Stimulated activated memory B cell treated with anti-CD40 and anti-IgM and Interleukin-4, amounts not matched to agents 10 μg/mL and 1 μg/mL and 100 μg/mL, for 72 hours (primary cell): ENCODE measurements around the gene FBL.
"Not testable (repeated sequence)": the region's sequence is repeated elsewhere in the genome, so short reads cannot be mapped to it uniquely, and the experiment has no call there.

Source experiments
- ATAC-seq: fragments of 150-1000 bp; cut with Tn5 transposase; 2 replicates; pipeline ENCODE4 v1.10.0; 2021
- H3K27ac Mint-ChIP-seq: one replicate; pipeline ENCODE4 v1.8.0; 2022; ENCODE audit warnings: mild to moderate bottlenecking, mixed read lengths
- H3K27me3 Mint-ChIP-seq: one replicate; pipeline ENCODE4 v1.8.0; 2022; ENCODE audit warnings: mixed read lengths
- H3K36me3 Mint-ChIP-seq: one replicate; pipeline ENCODE4 v1.8.0; 2022; ENCODE audit warnings: mixed read lengths
- H3K4me1 Mint-ChIP-seq: one replicate; pipeline ENCODE4 v1.8.0; 2022; ENCODE audit warnings: mixed read lengths
- H3K4me3 Mint-ChIP-seq: one replicate; pipeline ENCODE4 v1.8.0; 2022; ENCODE audit warnings: mild to moderate bottlenecking, moderate library complexity, mixed read lengths
- H3K9me3 Mint-ChIP-seq: one replicate; pipeline ENCODE4 v1.8.0; 2022; ENCODE audit warnings: mixed read lengths

Gene FBL

DNA sequence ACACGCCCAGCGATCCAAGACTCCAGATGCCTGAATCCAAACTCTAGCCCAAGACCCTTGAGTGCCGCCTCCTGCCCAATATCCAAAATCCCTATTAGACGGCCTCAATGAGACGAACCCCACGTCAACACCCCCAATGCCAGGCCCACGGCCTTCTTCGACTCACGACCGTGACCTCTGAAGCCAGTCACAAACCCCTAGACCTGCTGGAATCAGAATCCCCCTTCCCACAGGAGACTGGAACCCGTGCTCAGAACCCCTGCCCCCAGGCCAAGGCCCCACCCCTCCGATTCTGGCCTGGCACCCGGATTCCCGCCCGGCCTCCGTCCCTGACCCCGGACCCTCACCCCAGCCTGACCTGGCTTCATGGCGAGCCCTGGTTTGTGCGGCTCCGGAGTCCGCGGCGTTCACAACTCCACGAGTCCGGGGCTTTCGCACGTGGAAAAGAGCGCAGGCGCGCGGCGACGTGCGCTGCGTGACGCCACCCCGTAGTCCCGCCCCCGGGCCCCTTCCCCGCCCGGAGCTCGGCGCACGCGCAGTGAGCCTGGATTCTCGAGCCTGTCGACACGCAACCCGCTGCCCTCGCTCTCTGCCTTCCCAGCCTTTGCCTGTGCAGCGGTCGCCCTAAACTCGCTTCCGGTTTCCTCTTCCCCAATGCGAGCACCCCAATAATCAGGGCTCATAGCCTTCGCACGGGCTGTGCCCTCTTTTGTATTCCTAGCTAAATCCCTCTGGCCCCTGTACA, at the start of gene FBL:
TSS of gene FBL (minus strand) at position 447 of the 745 bp plus-strand sequence. CDS start at position 368, 79 bp downstream.
- peak; percentile 93 for ATAC-seq
- H3K9me3 Mint-ChIP-seq: no peaks in the 10 kb centered on the region
- H3K4me1 Mint-ChIP-seq: peaks cover 53% of the 10 kb centered on the region
- H3K4me3 Mint-ChIP-seq: peak within 1 kb of the TSS; percentile 88
- peaks cover 9% of the 10 kb centered on the region for H3K36me3 Mint-ChIP-seq
- H3K27ac Mint-ChIP-seq: peak within 1 kb of the TSS; percentile 94
- no peaks in the 10 kb centered on the region for H3K27me3 Mint-ChIP-seq

- not testable (repeated sequence) for H3K27me3 Mint-ChIP-seq, H3K27ac Mint-ChIP-seq, H3K4me3 Mint-ChIP-seq, ATAC-seq, H3K4me1 Mint-ChIP-seq, H3K36me3 Mint-ChIP-seq, H3K9me3 Mint-ChIP-seq
Observed at GRCh38 chr19:39895096-39895495, 48.9 kb upstream of the FBL start.

- not testable (repeated sequence) for H3K27ac Mint-ChIP-seq, H3K36me3 Mint-ChIP-seq
Observed at GRCh38 chr19:39894236-39894606, 48.0 kb upstream of the FBL start.

GRCh38 chr19:39893366-39894235, 47.4 kb upstream of the FBL start:
- H3K27me3 Mint-ChIP-seq, H3K27ac Mint-ChIP-seq, H3K36me3 Mint-ChIP-seq, H3K4me1 Mint-ChIP-seq, H3K9me3 Mint-ChIP-seq, H3K4me3 Mint-ChIP-seq: not testable (repeated sequence)
- peak; percentile 14 for ATAC-seq

More at GRCh38 chr19:39894236-39894606, 48.0 kb upstream of the FBL start:
- H3K27me3 Mint-ChIP-seq, H3K4me3 Mint-ChIP-seq, H3K4me1 Mint-ChIP-seq, H3K9me3 Mint-ChIP-seq, ATAC-seq: not testable (repeated sequence)

GRCh38 chr19:39892506-39892902, 46.3 kb upstream of the FBL start:
- not testable (repeated sequence) for ATAC-seq, H3K36me3 Mint-ChIP-seq, H3K27ac Mint-ChIP-seq, H3K9me3 Mint-ChIP-seq, H3K4me3 Mint-ChIP-seq, H3K4me1 Mint-ChIP-seq, H3K27me3 Mint-ChIP-seq

DNA sequence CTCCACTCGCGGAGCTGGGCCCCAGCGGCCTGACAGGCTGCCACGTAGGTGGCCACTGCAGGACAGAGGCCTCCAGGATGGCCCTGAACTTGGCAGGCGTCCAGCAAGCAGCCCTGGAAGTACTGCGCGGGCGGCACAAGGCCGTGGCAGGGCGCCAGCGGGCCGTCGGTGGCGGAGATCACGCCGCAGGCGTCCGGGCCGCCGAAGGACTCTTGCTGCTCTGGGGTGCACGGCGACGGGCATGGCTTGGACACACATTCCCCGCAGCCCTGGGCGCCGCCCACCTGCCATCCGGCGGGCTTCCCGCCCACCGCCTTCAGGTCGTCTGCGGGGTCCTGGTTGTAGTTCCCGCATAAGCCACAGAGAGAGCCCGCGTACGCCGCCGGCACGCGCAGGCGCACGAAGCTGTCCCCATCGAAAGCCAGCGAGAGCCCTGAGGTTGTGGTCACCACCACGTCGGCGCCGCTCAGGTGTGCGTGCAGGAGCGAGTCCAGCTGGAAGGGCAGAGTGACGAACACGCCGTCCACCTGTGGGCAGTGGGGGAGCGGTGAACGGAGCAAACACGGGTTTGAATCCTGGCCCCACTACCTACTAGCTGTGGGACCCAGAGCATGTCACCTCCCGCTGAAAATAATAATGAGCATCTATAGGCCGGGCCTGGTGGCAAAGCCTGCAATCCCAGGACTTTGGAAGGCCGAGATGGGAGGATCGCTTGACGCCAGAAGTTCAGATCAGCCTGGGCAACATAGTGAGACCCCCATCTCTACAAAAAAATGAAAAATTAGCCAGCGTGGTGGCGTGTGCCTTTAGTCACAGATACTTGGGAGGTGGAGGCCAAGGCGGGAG, 45.7 kb upstream of the FBL start:
- not testable (repeated sequence) for H3K27ac Mint-ChIP-seq, H3K4me1 Mint-ChIP-seq, H3K4me3 Mint-ChIP-seq, H3K9me3 Mint-ChIP-seq, H3K36me3 Mint-ChIP-seq, H3K27me3 Mint-ChIP-seq
- ATAC-seq: peak; percentile 25

GRCh38 chr19:39890755-39891551, 44.8 kb upstream of the FBL start:
- ATAC-seq: no peak
- Mint-ChIP-seq H3K27ac (no peak overlapping the region), H3K27me3 (peaks cover 8% of the 10 kb centered on the region), H3K4me3 (no peak overlapping the region), H3K9me3 (no peaks in the 10 kb centered on the region), H3K4me1 (no peaks in the 10 kb centered on the region), H3K36me3 (no peaks in the 10 kb centered on the region)

- not testable (repeated sequence) for H3K4me1 Mint-ChIP-seq, H3K27ac Mint-ChIP-seq, H3K4me3 Mint-ChIP-seq, H3K36me3 Mint-ChIP-seq, H3K27me3 Mint-ChIP-seq, H3K9me3 Mint-ChIP-seq
- ATAC-seq: peak; percentile 4
Observed at GRCh38 chr19:39889872-39890754, 43.9 kb upstream of the FBL start.

DNA sequence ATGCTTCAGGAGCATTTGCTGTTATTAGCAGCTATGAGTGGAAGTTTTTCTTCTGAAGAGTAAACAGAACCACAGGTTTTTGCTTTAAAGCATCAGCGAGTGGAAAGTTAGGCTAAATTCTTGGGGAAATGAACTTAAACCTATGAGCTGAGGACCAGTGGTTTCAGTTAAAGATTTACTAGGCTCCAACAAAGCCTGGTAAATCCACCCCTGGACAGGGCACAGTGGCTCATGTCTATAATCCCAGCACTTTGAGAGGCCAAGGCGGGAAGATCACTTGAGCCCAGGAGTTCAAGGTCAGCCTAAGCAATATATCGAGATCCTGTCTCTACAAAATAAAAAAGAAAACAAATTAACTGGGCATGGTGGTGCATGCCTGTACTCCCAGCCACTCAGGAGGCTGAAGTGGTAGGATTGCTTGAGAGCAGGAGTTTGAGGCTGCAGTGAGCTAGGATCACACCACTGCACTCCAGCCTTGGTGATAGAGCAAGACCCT, 41.3 kb upstream of the FBL start:
- not testable (repeated sequence) for H3K36me3 Mint-ChIP-seq, H3K27ac Mint-ChIP-seq, H3K27me3 Mint-ChIP-seq

GRCh38 chr19:39885821-39886554, 39.8 kb upstream of the FBL start:
- H3K9me3 Mint-ChIP-seq, H3K4me1 Mint-ChIP-seq, H3K36me3 Mint-ChIP-seq, ATAC-seq, H3K27ac Mint-ChIP-seq, H3K4me3 Mint-ChIP-seq, H3K27me3 Mint-ChIP-seq: not testable (repeated sequence)

More for the DNA sequence above, 41.3 kb upstream of the FBL start:
- H3K4me3 Mint-ChIP-seq, ATAC-seq, H3K9me3 Mint-ChIP-seq, H3K4me1 Mint-ChIP-seq: not testable (repeated sequence)

DNA sequence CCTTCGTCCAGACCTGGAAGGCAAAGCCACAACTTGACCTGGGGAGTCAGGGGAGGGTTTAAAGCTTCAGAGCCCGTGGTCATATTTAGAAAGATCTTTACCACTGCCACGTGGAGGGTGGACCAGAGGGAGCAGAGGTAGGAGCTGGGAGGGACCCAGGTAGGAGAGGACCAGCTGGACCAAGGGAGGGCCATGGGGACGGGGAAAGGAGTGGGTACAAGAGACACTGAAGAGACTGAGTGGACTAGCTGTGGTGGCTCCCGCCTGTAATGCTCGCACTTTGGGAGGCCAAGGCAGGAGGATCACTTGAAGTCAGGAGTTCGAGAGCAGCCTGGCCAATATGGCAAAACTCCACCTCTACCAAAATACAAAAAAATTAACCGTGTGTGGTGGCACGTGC, 38.5 kb upstream of the FBL start:
- H3K9me3 Mint-ChIP-seq, H3K27me3 Mint-ChIP-seq, H3K4me3 Mint-ChIP-seq, H3K36me3 Mint-ChIP-seq, H3K27ac Mint-ChIP-seq, H3K4me1 Mint-ChIP-seq, ATAC-seq: not testable (repeated sequence)

GRCh38 chr19:39882645-39883044, 36.5 kb upstream of the FBL start:
- not testable (repeated sequence) for H3K27me3 Mint-ChIP-seq, ATAC-seq, H3K4me3 Mint-ChIP-seq, H3K27ac Mint-ChIP-seq, H3K9me3 Mint-ChIP-seq, H3K4me1 Mint-ChIP-seq, H3K36me3 Mint-ChIP-seq

DNA sequence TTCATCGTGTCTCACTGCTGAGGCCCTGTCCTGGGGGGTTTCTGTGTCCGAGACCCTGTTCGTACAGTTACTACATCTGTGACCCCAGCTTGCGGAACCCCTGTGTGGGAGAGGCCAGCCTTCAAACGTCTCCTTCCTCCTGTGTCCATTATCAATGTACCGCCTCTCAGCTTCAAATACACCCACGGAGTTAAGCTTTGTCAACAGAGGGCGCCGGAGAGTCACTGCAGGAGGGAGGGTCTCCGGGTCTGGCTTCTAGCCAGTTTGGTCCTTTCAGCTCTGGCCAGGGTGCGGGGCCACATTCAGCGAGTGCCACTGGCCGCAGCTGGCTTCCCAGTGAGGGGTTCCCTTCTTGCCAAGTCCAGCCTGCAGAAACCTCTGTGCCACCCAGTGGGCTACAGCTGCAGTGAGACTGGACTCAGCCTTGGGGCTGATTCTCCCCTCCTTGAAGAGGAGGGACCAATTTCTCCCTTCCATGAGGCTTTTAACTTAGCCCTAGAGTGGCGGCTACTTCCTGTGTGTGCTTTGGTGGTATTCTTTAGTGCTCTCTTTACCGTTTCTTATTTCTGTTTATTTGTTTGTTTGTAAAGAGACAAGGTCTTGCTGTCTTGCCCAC, 35.4 kb upstream of the FBL start:
- peak; percentile 73 for ATAC-seq
- not testable (repeated sequence) for H3K27ac Mint-ChIP-seq, H3K9me3 Mint-ChIP-seq, H3K4me3 Mint-ChIP-seq, H3K27me3 Mint-ChIP-seq, H3K4me1 Mint-ChIP-seq, H3K36me3 Mint-ChIP-seq
